GM21737 (cell line): Measurements from ENCODE around the gene NDUFA13.
"Not testable (repeated sequence)": the region's sequence is repeated elsewhere in the genome, so short reads cannot be mapped to it uniquely, and the experiment has no call there.

Experiments
- ATAC-seq: cut with Tn5 transposase; IDR thresholded peaks from one replicate; pipeline ENCODE4 v1.9.1; 2021; ENCODE audit warnings: mild to moderate bottlenecking, moderate library complexity; ENCODE audit not compliant: unreplicated experiment

The NDUFA13 gene

GRCh38 chr19:19515642-19516519, at the start of gene NDUFA13:
Gene NDUFA13, plus strand, starts transcription at chr19:19516225. Its CDS starts 14 bp downstream, at chr19:19516239.
- peak; percentile 87 for ATAC-seq

- ATAC-seq = no peak
These were observed 47.5 kb upstream of the NDUFA13 start for GRCh38 chr19:19468424-19469050.

- ATAC-seq = no peak
These were observed 45.4 kb upstream of the NDUFA13 start for GRCh38 chr19:19470579-19470978.

GRCh38 chr19:19471682-19472081, 44.3 kb upstream of the NDUFA13 start:
- no peak for ATAC-seq

- not testable (repeated sequence) for ATAC-seq
These were observed 43.9 kb upstream of the NDUFA13 start for GRCh38 chr19:19472106-19472505.

GRCh38 chr19:19475015-19475765, 40.8 kb upstream of the NDUFA13 start:
- ATAC-seq = no peak

GRCh38 chr19:19475849-19476828, 39.9 kb upstream of the NDUFA13 start:
- ATAC-seq = no peak

- ATAC-seq = no peak
These were observed 38.2 kb upstream of the NDUFA13 start for GRCh38 chr19:19477705-19478383.

- ATAC-seq = no peak
These were observed 35.3 kb upstream of the NDUFA13 start for GRCh38 chr19:19480688-19481087.

GRCh38 chr19:19482809-19483596, 33.0 kb upstream of the NDUFA13 start:
- no peak for ATAC-seq

- no peak for ATAC-seq
These were observed 30.6 kb upstream of the NDUFA13 start for GRCh38 chr19:19485161-19485997.

GRCh38 chr19:19485998-19486290, 30.1 kb upstream of the NDUFA13 start:
- no peak for ATAC-seq

GRCh38 chr19:19486343-19487076, 29.5 kb upstream of the NDUFA13 start:
- no peak for ATAC-seq

GRCh38 chr19:19487077-19487949, 28.7 kb upstream of the NDUFA13 start:
- no peak for ATAC-seq

- ATAC-seq = no peak
These were observed 27.8 kb upstream of the NDUFA13 start for GRCh38 chr19:19487950-19488874.
